Naive thymus-derived CD8-positive, alpha-beta T cell (primary cell): ENCODE measurements around the gene CSF1. TPM values are rescaled to one million over a fixed set of nuclear protein-coding genes. Genes with fewer than 3 reads are reported as not detected.
A peak's percentile ranks its signal among the peaks of the same experiment; 100 is the strongest.

Experiments used
- ATAC-seq, 2 donors: fragments of 150-1000 bp; cut with Tn5 transposase in 1 of 2; sonication (Bioruptor Pico), chemical (Tn5 transposase) in 1 of 2; 1 replicate in 1 of 2; 2 replicates in 1 of 2; pipeline ENCODE4 v1.10.0; 2021; ENCODE audit warnings: mild to moderate bottlenecking in 2 of 2, moderate library complexity in 2 of 2
- POLR2A ChIA-PET: fragments of 350-600 bp; sonication (Branson Sonifier 250); formaldehyde crosslinking; loops from one replicate; lab custom pipeline; 2021; ENCODE audit warnings: antibody characterized with exemption; lab: Charles Lee
- DNase-seq, 10 donors: peaks; one replicate each; pipeline versions ENCODE4 v3.0.0 to v3.0.0-alpha.2; 2020 to 2022
- H3K27ac Mint-ChIP-seq, 10 donors: one replicate each; pipeline ENCODE4 v1.8.0; 2020 to 2022; ENCODE audit warnings: mild to moderate bottlenecking in 10 of 10, mixed read lengths in 10 of 10, moderate library complexity in 4 of 10, inconsistent platforms in 1 of 10
- H3K27me3 Mint-ChIP-seq, 5 donors: one replicate each; pipeline ENCODE4 v1.8.0; 2021 to 2022; ENCODE audit warnings: mixed read lengths in 5 of 5
- H3K36me3 Mint-ChIP-seq, 3 donors: one replicate each; pipeline ENCODE4 v1.8.0; 2020 to 2022; ENCODE audit warnings: mixed read lengths in 3 of 3, mild to moderate bottlenecking in 2 of 3, inconsistent platforms in 1 of 3
- H3K4me1 Mint-ChIP-seq, 4 donors: one replicate each; pipeline ENCODE4 v1.8.0; 2021 to 2022; ENCODE audit warnings: mixed read lengths in 4 of 4
- H3K4me3 Mint-ChIP-seq, 10 donors: one replicate each; pipeline ENCODE4 v1.8.0; 2020 to 2022; ENCODE audit warnings: mild to moderate bottlenecking in 10 of 10, mixed read lengths in 10 of 10, moderate library complexity in 6 of 10, inconsistent platforms in 1 of 10
- H3K9me3 Mint-ChIP-seq, 9 donors: one replicate each; pipeline ENCODE4 v1.8.0; 2020 to 2022; ENCODE audit warnings: mixed read lengths in 9 of 9, mild to moderate bottlenecking in 3 of 9, inconsistent platforms in 1 of 9, moderate library complexity in 1 of 9
- polyA plus RNA-seq, 3 donors: library from polyadenylated mRNA; unstranded; fragments of 300-500 nt; fragmentation: Illumina TruSeq; gene quantifications; one replicate each; pipeline ENCODE4 v1.2.3, GENCODE V29; 2021
- total RNA-seq, 8 experiments: library from RNA in 2 of 8; stranded (reverse) in 2 of 8; gene quantifications; one replicate each; pipeline ENCODE4 v1.2.3 and lab custom pipeline; 2021 to 2026

The CSF1 gene
- total and polyA plus RNA-seq, 5 experiments from 2014 or later, result 0.27 to 1.6 (median 0.68) TPM

- Mint-ChIP-seq H3K36me3 (peaks cover 0 to 6% (median 0%) of the 10 kb centered on the region in 3 donors), H3K4me3 (no peak overlapping the region), H3K27ac (no peak overlapping the region), H3K27me3 (no peaks in the 10 kb centered on the region), H3K4me1 (no peaks in the 10 kb centered on the region), H3K9me3 (peaks cover 0 to 7% (median 0%) of the 10 kb centered on the region in 9 donors)
- DNase-seq (no peak), ATAC-seq (no peak)
- POLR2A ChIA-PET, result no interaction called here
Observed at GRCh38 chr1:109969146-109969829, 58.6 kb downstream of the CSF1 start.

- Mint-ChIP-seq H3K9me3 (peaks cover 0 to 7% (median 0%) of the 10 kb centered on the region in 9 donors), H3K27ac (no peak overlapping the region), H3K36me3 (peaks cover 0 to 5% (median 0%) of the 10 kb centered on the region in 3 donors), H3K27me3 (no peaks in the 10 kb centered on the region), H3K4me3 (no peak overlapping the region), H3K4me1 (no peaks in the 10 kb centered on the region)
- ATAC-seq (no peak), DNase-seq (no peak)
- POLR2A ChIA-PET, result no interaction called here
Observed at GRCh38 chr1:109969907-109970306, 59.3 kb downstream of the CSF1 start.

GRCh38 chr1:109971559-109971958, 60.9 kb downstream of the CSF1 start:
- DNase-seq (no peak), ATAC-seq (no peak)
- H3K4me3 Mint-ChIP-seq, result no peak overlapping the region
- H3K9me3 Mint-ChIP-seq, result no peaks in the 10 kb centered on the region
- no peaks in the 10 kb centered on the region for H3K4me1 Mint-ChIP-seq
- H3K36me3 Mint-ChIP-seq, result no peaks in the 10 kb centered on the region
- H3K27me3 Mint-ChIP-seq, result peaks cover 0 to 5% (median 0%) of the 10 kb centered on the region in 5 donors
- POLR2A ChIA-PET, result no interaction called here
- H3K27ac Mint-ChIP-seq, result no peak overlapping the region

- no peak overlapping the region for H3K27ac Mint-ChIP-seq
- H3K9me3 Mint-ChIP-seq, result no peaks in the 10 kb centered on the region
- no peaks in the 10 kb centered on the region for H3K4me1 Mint-ChIP-seq
- H3K4me3 Mint-ChIP-seq, result no peak overlapping the region
- ATAC-seq, result no peak
- no peak for DNase-seq
- peaks cover 0 to 20% (median 15%) of the 10 kb centered on the region in 5 donors for H3K27me3 Mint-ChIP-seq
- no peaks in the 10 kb centered on the region for H3K36me3 Mint-ChIP-seq
- POLR2A ChIA-PET, result no interaction called here
Observed at GRCh38 chr1:109974191-109974590, 63.5 kb downstream of the CSF1 start.

- DNase-seq (no peak), ATAC-seq (no peak)
- Mint-ChIP-seq H3K27ac (no peak overlapping the region), H3K4me3 (no peak overlapping the region), H3K27me3 (peaks cover 0 to 20% (median 15%) of the 10 kb centered on the region in 5 donors), H3K36me3 (no peaks in the 10 kb centered on the region), H3K4me1 (peaks cover 0 to 3% (median 0%) of the 10 kb centered on the region in 4 donors), H3K9me3 (no peaks in the 10 kb centered on the region)
- POLR2A ChIA-PET, result no interaction called here
Observed at GRCh38 chr1:109975718-109976117, 65.1 kb downstream of the CSF1 start.

- Mint-ChIP-seq H3K27me3 (peaks cover 0 to 20% (median 15%) of the 10 kb centered on the region in 5 donors), H3K4me1 (peaks cover 0 to 3% (median 0%) of the 10 kb centered on the region in 4 donors), H3K9me3 (no peaks in the 10 kb centered on the region), H3K4me3 (no peak overlapping the region), H3K27ac (peak overlapping the region in 1 of 10 donors; percentile 1), H3K36me3 (no peaks in the 10 kb centered on the region)
- POLR2A ChIA-PET, result no interaction called here
- ATAC-seq, result no peak
- DNase-seq, result no peak
Observed at GRCh38 chr1:109976762-109977161, 66.1 kb downstream of the CSF1 start.

GRCh38 chr1:109977225-109977624, 66.6 kb downstream of the CSF1 start:
- ATAC-seq, result no peak
- Mint-ChIP-seq H3K27ac (no peak overlapping the region), H3K9me3 (no peaks in the 10 kb centered on the region), H3K4me3 (no peak overlapping the region), H3K27me3 (peaks cover 0 to 20% (median 15%) of the 10 kb centered on the region in 5 donors), H3K36me3 (no peaks in the 10 kb centered on the region), H3K4me1 (peaks cover 0 to 3% (median 0%) of the 10 kb centered on the region in 4 donors)
- no peak for DNase-seq
- POLR2A ChIA-PET, result no interaction called here

- Mint-ChIP-seq H3K27me3 (peaks cover 0 to 20% (median 15%) of the 10 kb centered on the region in 5 donors), H3K27ac (no peak overlapping the region), H3K36me3 (no peaks in the 10 kb centered on the region), H3K9me3 (no peaks in the 10 kb centered on the region), H3K4me3 (no peak overlapping the region), H3K4me1 (peaks cover 0 to 3% (median 0%) of the 10 kb centered on the region in 4 donors)
- DNase-seq, result no peak
- no peak for ATAC-seq
- POLR2A ChIA-PET, result no interaction called here
Observed at GRCh38 chr1:109977657-109978378, 67.2 kb downstream of the CSF1 start.

GRCh38 chr1:109978761-109979488, 68.3 kb downstream of the CSF1 start:
- POLR2A ChIA-PET, result interaction anchor here (1.2 kb wide), 1 partner anchor 43 kb away, joined by 3 read pairs; no protein-coding TSS in a partner anchor
- Mint-ChIP-seq H3K4me3 (no peak overlapping the region), H3K27ac (peak overlapping the region in 1 of 10 donors; percentile 9), H3K27me3 (peaks cover 0 to 20% (median 15%) of the 10 kb centered on the region in 5 donors), H3K4me1 (peaks cover 0 to 6% (median 0%) of the 10 kb centered on the region in 4 donors), H3K36me3 (no peaks in the 10 kb centered on the region), H3K9me3 (no peaks in the 10 kb centered on the region)
- ATAC-seq, result no peak
- DNase-seq, result no peak

- H3K27ac Mint-ChIP-seq, result no peak overlapping the region
- H3K36me3 Mint-ChIP-seq, result no peaks in the 10 kb centered on the region
- H3K4me1 Mint-ChIP-seq, result peaks cover under 1 to 9% (median 2%) of the 10 kb centered on the region in 4 donors
- H3K4me3 Mint-ChIP-seq, result no peak overlapping the region
- peaks cover 0 to 20% (median 15%) of the 10 kb centered on the region in 5 donors for H3K27me3 Mint-ChIP-seq
- ATAC-seq, result no peak
- H3K9me3 Mint-ChIP-seq, result no peaks in the 10 kb centered on the region
- POLR2A ChIA-PET, result interaction anchor here (1.2 kb wide), 1 partner anchor 44 kb away, joined by 3 read pairs; no protein-coding TSS in a partner anchor
- DNase-seq, result no peak
Observed at GRCh38 chr1:109979489-109980091, 68.9 kb downstream of the CSF1 start.
